Psoas muscle (tissue), 8 donors: ENCODE data around the gene RAI14. TPM values are rescaled to one million over a fixed set of nuclear protein-coding genes. Genes with fewer than 3 reads are reported as not detected.

ENCODE experiments used
- ATAC-seq, 4 donors: fragments of 200-7000 bp; cut with Tn5 transposase; one replicate each; pipeline ENCODE4 v1.9.1; 2020; ENCODE audit warnings: moderate library complexity in 3 of 4, mild to moderate bottlenecking in 2 of 4
- DNase-seq, 2 donors: peaks; one replicate each; pipeline ENCODE4 v3.0.0-alpha.2; 2020
- H3K27ac ChIP-seq: fragments of 200-600 bp; one replicate; pipeline ENCODE4 v1.8.0; 2022
- H3K27me3 ChIP-seq, 3 donors: fragments of 200-600 bp in 1 of 3; one replicate each; pipeline versions ENCODE4 v1.6.1 to v1.8.0; 2013 to 2022; ENCODE audit warnings: low read length in 2 of 3, mild to moderate bottlenecking in 2 of 3, moderate library complexity in 1 of 3; ENCODE audit not compliant: insufficient read depth in 3 of 3
- H3K36me3 ChIP-seq, 2 donors: fragments of 200-600 bp in 1 of 2; one replicate each; pipeline versions ENCODE4 v1.6.1 to v1.8.0; 2013 to 2022; ENCODE audit warnings: low read depth in 1 of 2, mild to moderate bottlenecking in 1 of 2, moderate library complexity in 1 of 2; ENCODE audit not compliant: insufficient read depth in 1 of 2
- H3K4me1 ChIP-seq: fragments of 200-600 bp; one replicate; pipeline ENCODE4 v1.8.0; 2022
- H3K4me3 ChIP-seq: fragments of 200-600 bp; one replicate; pipeline ENCODE4 v1.8.0; 2022; ENCODE audit warnings: mild to moderate bottlenecking
- H3K9me3 ChIP-seq: fragments of 200-600 bp; one replicate; pipeline ENCODE4 v1.8.0; 2022
- CTCF ChIP-seq: fragments of 200-600 bp; IDR thresholded peaks from one replicate; pipeline ENCODE4 v1.8.0; 2022; ENCODE audit warnings: antibody characterized with exemption
- WGBS, 3 donors: extraction: QIAGEN DNeasy Blood & Tissue Kit; methylation state at CpG; one replicate each; pipeline versions ENCODE4 v1.1.6 to v1.1.7; 2013; 5-methylcytosine and 5-hydroxymethylcytosine counted together
- intact Hi-C, 2 donors: fragments of 100-400 bp; cut with DNase I; formaldehyde crosslinking; loops; one replicate each; pipeline versions ENCODE4 v1.11.0 to v1.14.2; 2022
- polyA plus RNA-seq, 3 donors: library from polyadenylated mRNA; stranded (reverse); fragments of 200-250 nt; gene quantifications; one replicate each; pipeline ENCODE4 v1.2.3, GENCODE V29; 2013
- total RNA-seq, 4 donors: library from RNA; stranded (reverse); fragmentation: NEBNext Ultra II Directional in 2 of 4; extraction: Animal tissue kit (Norgen Biotek cat#: 25700) in 2 of 4; gene quantifications; one replicate each; pipeline versions ENCODE4 v1.2.1 to v1.2.4, GENCODE V29; 2021 to 2023
- donor health status: healthy with polysubstance abuse.
- donor health status: DM: no; HTN: no; CAD: no; lungs with moderate emphysema.
- donor health status: Bipolar disorder and iron deficiency.
- donor health status: healthy.
- donor health status: DM: yes; HTN: yes; CAD: no.
- donor health status: DM: no; HTN: no; CAD: no.
- donor health status: DM: no; HTN: no; CAD: no.
- donor health status: DM: yes; HTN: yes; CAD: no.

The RAI14 gene
- total and polyA plus RNA-seq, 7 donors = 0.69 to 4.3 (median 2.1) TPM

GRCh38 chr5:34838785-34839714, 182.9 kb downstream of the RAI14 start, which contains the start of gene TTC23L:
TSS of gene TTC23L (plus strand) at chr5:34839164. CDS start at chr5:34840672, 1,508 bp downstream.
- peaks cover 0 to 17% (median 2%) of the 10 kb centered on the region in 3 donors for H3K27me3 ChIP-seq
- H3K27ac ChIP-seq = no peak within 1 kb of the TSS
- H3K4me1 ChIP-seq = no peaks in the 10 kb centered on the region
- intact Hi-C loops = no loop called here
- 1 to 3% (median 2%) methylated on average over 72 to 73 of the region's 73 CpGs for WGBS, 3 donors
- no peaks in the 10 kb centered on the region for H3K36me3 ChIP-seq
- DNase-seq = peak; percentile 84 to 90
- H3K4me3 ChIP-seq = peak within 1 kb of the TSS; percentile 70
- no peaks in the 10 kb centered on the region for H3K9me3 ChIP-seq
- no peak for TF ChIP-seq CTCF
- ATAC-seq = peak; percentile 70 to 94 (median 89)

GRCh38 chr5:34841816-34842215, 185.7 kb downstream of the RAI14 start:
- H3K27me3 ChIP-seq = peaks cover 0 to 17% (median 2%) of the 10 kb centered on the region in 3 donors
- no peaks in the 10 kb centered on the region for H3K36me3 ChIP-seq
- ATAC-seq (no peak), DNase-seq (no peak)
- 76 to 87% (median 85%) methylated on average over 2 of the region's 2 CpGs for WGBS, 3 donors
- H3K27ac ChIP-seq = no peak overlapping the region
- no peaks in the 10 kb centered on the region for H3K9me3 ChIP-seq
- TF ChIP-seq CTCF = no peak
- no peak overlapping the region for H3K4me3 ChIP-seq
- no peaks in the 10 kb centered on the region for H3K4me1 ChIP-seq
- intact Hi-C loops = no loop called here

- ATAC-seq (no peak), DNase-seq (no peak)
- H3K27ac ChIP-seq = no peak overlapping the region
- H3K9me3 ChIP-seq = no peaks in the 10 kb centered on the region
- H3K4me3 ChIP-seq = no peak overlapping the region
- peaks cover 0 to 17% (median 2%) of the 10 kb centered on the region in 3 donors for H3K27me3 ChIP-seq
- H3K36me3 ChIP-seq = no peaks in the 10 kb centered on the region
- TF ChIP-seq CTCF = no peak
- 93 to 95% (median 93%) methylated on average over 7 of the region's 7 CpGs for WGBS, 3 donors
- intact Hi-C loops = no loop called here
- H3K4me1 ChIP-seq = no peaks in the 10 kb centered on the region
These were observed 186.4 kb downstream of the RAI14 start for GRCh38 chr5:34842554-34842953.

- Histone ChIP-seq H3K9me3 (no peaks in the 10 kb centered on the region), H3K4me1 (no peaks in the 10 kb centered on the region), H3K27me3 (peaks cover 0 to 17% (median 2%) of the 10 kb centered on the region in 3 donors), H3K27ac (no peak overlapping the region), H3K36me3 (no peaks in the 10 kb centered on the region), H3K4me3 (no peak overlapping the region)
- intact Hi-C loops = no loop called here
- TF ChIP-seq CTCF = no peak
- ATAC-seq = no peak
- WGBS, 3 donors = 61 to 75% (median 65%) methylated on average over 2 of the region's 2 CpGs
- no peak for DNase-seq
These were observed 187.4 kb downstream of the RAI14 start for GRCh38 chr5:34843497-34843896.
